GM18951 (cell line): ENCODE results near the gene L1CAM.

Experiments
- POLR2A ChIP-seq: IDR thresholded peaks from 4 replicates; pipeline ENCODE4 v1.6.1; 2011; ENCODE audit warnings: mild to moderate bottlenecking; ENCODE audit not compliant: insufficient read length, insufficient read depth; ENCODE audit errors: extremely low read depth
- in situ Hi-C: fragments of 300-500 bp; cut with MboI; formaldehyde crosslinking; loops from one replicate; pipeline ENCODE4 v1.12.0; 2022; ENCODE audit warnings: low sequenced_read_pairs, mixed read lengths, inconsistent platforms; ENCODE audit not compliant: unreplicated experiment

Gene L1CAM

DNA sequence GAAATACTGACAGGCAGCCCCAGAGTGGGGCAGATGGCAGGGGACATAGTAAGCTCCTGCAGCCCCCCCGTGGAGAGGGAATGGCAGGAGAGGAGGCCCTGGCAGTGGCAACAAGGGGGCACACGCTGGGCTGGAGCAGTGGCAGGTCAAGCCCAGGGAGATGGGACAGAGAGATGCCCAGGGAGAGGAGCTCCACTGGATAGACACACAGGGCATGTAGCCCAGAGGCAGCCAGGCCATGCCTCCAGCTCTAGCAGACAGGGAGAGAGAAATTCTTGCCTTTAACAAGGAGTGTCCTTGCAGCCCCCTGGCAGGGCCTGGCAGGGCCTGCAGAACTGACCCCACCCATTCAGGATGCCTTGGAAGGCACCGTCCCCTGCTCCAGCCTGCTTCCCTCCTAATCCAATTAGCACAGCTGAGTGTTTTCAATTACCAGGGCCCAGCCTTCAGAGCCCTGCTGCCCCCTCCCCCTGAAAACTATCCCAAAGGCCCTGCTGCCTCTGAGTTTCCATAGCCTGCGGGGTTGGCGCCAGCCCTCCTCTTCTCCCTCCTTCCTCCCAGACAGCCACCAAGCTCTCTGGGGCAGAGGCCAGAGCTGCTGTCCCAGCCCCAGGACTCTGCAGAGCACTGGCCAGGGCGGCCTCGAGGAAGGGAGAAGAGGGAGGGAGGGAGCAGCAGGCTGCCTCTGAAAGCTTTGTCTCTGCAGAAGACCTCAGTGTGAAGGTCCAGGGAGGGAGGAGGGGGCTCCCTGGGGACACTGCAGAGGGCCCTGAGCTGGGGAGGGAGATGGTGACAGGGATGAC, 12.5 kb downstream of the L1CAM start:
- TF ChIP-seq POLR2A, result no peak
- in situ Hi-C loops, result no loop called here

DNA sequence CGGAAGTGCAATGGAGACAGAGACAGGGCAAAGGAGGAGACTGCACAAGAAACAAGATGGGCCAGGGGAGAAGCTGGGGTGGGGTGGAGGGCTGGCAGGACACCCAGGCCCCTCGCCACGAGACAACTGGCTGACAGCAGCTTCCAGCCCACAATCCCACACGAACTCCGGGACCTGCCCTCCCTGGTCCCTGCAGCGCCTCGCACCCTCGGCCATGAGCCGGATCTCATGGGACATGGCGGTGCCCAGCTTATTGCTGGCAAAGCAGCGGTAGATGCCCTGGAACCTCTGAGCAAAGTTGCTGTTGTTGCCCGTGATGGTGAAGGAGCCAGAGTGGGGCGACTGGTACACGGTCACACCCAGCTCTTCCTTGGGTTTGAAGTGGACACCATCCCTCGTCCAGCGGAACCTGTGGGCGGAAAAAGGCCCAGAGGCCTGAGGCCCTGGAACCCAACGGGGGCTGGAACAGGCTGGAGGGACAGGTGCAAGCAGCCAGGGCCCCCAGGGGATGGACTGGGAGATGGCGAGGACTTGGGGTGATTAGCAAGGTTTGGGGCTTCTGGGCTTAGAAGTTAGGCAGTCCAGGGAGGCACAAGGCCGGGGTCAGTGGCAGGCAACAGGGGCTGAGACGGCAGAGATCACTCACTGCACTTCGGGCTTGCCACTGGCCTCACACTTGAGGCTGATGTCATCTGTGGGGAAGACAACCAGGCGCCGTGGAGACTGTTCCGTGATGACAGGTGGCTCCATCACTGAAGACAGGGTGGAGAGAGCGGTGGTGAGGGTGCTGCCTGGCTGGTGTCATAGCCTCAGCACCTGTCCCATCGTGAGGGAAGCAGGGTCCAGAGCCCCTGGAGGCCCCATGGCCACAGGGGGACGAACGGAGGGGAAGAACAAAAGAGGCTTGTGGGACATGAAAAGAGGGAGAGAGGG, 13.8 kb downstream of the L1CAM start:
- no peak for TF ChIP-seq POLR2A
- in situ Hi-C loops, result no loop called here

DNA sequence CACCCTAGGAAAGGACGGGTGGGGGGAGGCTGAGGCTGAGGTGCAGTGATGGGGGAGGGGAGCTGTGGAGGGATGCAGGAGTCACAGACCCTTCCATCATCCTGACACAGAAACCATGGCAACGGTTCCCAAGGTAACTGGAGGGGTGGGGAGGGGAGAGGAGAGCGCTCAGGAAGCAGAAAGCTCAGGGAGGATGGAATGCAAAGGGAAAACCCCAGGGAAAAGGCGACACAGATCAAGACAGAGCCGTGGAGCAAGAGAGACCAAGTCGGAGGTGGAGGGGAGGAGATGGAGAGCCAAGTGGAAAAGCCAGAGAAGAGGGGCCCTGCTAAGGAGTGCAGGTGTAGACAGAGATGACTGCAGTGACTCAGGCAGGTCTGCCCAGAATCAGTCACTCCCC, 14.5 kb downstream of the L1CAM start:
- in situ Hi-C loops, result no loop called here
- no peak for TF ChIP-seq POLR2A

DNA sequence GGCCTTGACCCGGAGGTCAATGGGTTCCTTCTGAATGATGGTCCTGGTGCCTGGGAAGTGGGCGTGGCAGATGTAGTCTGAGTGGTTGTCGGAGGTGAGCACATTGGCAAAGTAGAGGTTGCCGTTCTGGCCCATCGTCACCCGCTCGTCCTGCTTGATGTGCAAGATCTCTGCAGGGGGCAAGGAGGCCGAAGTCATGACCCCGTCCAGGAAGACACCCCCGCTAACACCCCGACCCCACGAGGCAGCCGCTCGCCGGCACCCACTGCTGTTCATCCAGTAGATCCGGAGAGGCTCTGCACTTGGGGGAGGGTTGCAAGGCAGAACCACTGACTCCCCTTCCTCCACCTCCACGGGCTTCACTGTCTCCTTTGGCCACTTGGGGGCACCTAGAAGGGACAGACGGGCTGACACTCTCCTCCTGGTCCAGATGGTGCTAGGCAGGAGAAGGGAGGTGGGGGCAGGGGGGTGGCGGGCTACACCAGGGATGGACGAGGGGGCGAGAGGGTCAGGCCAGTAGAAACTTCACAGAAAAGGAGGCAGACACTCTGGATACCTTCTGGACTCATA, 15.1 kb downstream of the L1CAM start:
- in situ Hi-C loops, result no loop called here
- TF ChIP-seq POLR2A, result no peak

DNA sequence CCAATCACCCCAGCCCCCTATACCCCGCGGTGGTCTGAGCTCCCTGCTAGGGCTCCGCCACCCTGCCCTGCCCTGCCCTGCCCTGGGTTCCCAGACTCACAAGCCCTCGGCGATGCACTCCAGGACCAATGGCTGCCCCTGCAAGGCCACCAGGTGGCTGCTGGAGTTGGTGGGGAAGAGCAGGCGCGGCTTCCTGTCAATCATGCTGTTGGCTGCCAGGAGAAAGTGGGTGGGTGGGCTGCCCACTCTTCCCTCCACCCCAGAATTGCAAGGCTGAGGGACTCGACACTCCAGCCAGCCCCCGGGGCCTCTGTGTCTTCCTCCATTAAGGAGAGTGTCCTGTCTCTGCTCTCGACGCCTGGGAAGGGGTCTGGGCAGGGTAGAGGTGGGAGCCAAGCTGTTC, 15.7 kb downstream of the L1CAM start:
- no peak for TF ChIP-seq POLR2A
- in situ Hi-C loops, result no loop called here

DNA sequence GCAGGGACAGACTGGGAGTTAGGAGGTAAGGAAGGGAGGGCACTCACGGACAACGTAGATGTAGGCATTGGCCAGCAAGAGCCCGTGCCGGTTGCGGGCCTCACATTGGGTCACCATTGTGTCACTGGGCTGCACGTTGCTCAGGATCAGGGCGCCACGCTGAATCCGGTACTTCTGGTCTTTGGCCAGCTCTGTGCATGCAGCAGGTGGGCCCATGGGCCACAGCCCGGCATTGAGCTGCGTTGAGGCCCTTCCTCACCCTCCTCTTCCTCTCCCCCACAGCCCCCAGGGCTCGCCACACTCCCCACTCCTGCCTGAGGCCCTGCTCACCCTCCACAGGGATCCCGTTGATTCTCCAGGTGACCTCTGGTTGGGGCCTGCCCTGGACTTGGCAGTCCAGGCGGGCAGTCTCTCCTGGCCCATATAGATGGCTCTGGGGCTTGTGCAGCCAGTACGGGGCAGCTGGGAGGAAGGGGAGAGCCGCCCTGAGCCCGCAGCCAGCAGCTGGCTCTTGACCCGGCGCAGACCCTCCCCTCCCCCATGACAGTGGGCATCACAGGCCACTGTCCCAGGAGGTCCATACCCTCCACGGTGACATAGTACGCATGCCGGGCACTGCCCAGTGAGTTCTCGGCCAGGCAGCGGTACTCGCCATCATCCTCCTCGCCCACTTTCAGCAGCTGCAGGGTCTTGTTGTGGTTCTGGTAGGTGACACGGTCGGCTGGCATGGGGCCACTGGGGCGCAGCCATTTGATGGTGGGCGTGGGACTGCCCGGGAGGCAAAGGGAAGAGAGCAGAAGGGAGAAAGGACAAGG, 16.3 kb downstream of the L1CAM start:
- no peak for TF ChIP-seq POLR2A
- in situ Hi-C loops, result no loop called here

DNA sequence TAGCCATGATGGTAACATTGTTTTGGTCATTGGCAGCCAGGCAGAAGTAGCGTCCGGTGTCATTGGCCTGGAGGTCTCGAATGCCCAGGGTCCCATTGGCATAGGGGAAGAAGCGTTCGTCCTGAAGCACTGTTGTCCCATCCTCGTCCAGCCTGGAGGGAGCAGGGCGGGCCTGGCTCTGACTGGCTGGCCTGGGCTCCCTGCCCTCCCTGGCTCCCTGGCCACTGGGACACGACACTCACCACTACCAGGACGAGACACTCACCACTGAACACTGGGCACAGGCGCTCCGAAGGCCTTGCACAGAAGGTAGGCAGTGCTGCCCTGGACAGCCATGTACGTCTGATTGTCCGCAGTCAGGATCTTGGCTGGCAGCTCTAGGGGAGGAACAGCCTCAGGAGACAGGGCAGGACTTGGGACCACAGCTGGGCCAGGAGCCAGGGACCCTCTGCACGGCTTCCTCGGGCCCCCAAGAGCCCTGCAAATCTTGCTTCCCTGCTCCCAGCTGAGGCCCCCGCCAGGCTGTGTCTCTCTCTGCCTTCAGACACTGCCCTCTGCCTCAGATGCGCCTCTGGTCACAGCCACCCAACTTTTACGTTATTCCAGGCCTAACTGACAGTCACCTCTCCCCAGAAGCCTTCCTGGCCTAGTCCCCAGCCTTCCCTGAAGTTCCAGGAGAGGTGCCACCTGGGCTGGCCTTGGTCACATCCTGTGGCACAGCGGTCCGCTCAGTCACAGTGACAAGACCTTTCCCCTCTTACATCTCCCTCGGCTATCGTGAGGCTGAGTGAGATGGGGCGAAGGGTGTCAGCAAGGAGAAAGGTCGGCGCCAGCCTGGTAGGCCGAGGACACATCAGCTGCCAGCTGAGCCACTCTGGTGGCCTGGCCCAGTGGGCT, 17.1 kb downstream of the L1CAM start:
- no peak for TF ChIP-seq POLR2A
- in situ Hi-C loops, result no loop called here

DNA sequence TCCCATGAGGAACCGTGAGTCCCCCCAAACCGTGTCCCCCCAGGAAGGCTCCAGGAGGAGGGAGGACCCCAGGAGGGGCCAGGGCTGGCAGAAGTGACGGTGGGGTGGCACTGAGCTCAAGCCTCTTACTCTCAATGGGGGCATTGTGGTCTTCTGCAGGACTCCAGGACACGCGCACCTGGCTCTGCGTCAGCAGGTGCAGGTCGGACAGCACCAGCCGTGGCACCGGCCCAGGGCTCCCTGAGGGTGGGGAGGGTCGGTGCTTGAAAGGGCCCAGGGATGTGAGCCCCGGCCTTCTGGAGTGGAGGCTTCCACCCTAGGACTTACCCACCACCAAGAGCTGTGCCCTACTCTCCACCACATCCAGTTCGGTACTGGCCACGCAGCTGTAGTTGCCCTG, 18.3 kb downstream of the L1CAM start:
- TF ChIP-seq POLR2A, result no peak
- in situ Hi-C loops, result no loop called here

DNA sequence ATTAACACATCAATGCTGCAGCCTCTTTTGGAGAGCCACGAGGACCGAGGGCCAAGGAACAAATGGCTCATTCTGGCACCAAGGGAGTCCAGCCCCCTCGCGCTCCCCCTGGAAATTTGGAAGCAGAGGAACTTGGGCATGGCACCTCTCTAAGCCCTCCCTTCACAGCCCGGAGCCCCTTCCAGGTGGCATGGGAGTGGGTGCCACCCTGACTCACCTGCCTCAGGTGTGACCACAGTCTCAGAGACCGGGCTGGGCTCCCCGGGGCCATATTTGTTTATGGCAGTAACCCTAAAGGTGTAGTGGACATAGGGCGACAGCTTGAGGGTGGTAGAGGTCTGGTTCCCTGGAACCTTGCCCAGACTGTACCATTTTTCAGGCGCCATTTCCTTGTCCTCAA, 18.8 kb downstream of the L1CAM start:
- in situ Hi-C loops, result no loop called here

DNA sequence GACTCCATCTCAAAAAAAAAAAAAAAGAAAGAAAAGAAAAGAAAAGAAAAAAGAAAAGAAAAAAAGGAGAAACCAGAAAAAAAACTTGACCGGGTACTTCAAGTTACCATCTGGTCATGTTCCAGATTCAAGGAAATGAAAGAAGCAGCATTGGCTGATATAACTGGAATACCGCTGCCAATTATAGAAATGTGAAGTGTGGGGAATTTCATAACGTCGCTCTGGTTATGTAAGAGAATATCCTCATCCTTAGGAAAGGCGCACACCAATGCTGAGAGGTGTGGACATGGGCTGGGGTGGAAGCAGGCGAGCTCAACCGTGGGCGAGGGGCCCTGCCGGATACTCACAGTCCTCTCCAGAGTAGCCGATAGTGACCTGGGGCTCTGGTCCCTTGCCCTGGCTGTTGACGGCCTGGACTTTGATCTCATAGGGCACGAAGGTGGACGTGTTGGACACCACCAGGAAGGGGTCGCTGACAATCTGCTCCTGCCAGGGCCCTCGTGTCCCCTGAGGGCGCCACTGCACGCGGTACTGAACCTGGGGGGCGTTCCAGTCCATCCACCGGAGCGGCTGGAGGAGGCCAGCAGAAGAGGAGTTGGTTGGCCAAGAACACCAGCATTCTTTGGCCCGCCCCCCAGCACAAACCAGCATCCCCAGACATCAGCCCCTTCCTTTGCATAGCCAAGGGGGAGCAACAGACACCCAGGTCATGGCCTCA, 19.5 kb downstream of the L1CAM start:
- in situ Hi-C loops, result no loop called here
- no peak for TF ChIP-seq POLR2A

More for the DNA sequence above, 18.8 kb downstream of the L1CAM start:
- TF ChIP-seq POLR2A, result no peak

DNA sequence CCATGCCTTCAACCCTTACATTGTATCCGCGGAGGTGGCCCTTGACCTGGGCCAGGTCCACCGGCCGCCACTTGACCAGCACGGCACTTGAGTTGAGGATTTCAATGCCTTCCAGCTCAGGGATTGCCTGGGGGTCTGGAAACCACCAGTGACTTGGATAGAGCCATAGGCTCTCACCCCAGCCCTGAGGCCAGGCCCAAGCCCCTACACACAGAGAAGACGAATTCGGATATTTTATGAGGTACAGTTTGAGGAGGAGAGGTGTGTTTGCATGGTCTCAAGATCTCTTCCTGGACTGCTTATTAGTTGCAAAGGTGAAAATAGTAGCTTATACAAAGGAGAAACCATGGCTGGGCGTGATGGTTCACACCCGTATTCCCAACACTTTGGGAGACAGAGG, 20.3 kb downstream of the L1CAM start:
- in situ Hi-C loops, result no loop called here
- TF ChIP-seq POLR2A, result no peak
